IMR-90 (cell line): ENCODE results near the gene SEC24D. TPM values are rescaled to one million over a fixed set of nuclear protein-coding genes. Genes with fewer than 3 reads are reported as not detected.

Experiments used
- ATAC-seq: fragments of 200-7000 bp; cut with Tn5 transposase; 2 replicates; pipeline ENCODE4 v1.9.1; 2020; ENCODE audit warnings: low read depth, mild to moderate bottlenecking, moderate library complexity
- BruUV-seq: library from RNA; stranded (reverse); fragments of 400-500 nt; replicated peaks from 2 replicates; lab custom pipeline; 2021; lab: Mats Ljungman, UMichigan
- CTCF ChIA-PET: fragments of 300-600 bp; formaldehyde crosslinking; extraction: SDS; loops from one replicate; lab custom pipeline; 2021; ENCODE audit warnings: antibody characterized with exemption; lab: Yijun Ruan, JAX
- POLR2A ChIA-PET: fragments of 300-600 bp; sonication (Branson Sonifier 250); formaldehyde crosslinking; loops from one replicate; lab custom pipeline; 2022; ENCODE audit warnings: antibody characterized with exemption; ENCODE audit not compliant: unreplicated experiment; lab: Charles Lee
- DNase-seq: peaks from one replicate; pipeline ENCODE4 v3.0.0; 2013
- H2AFZ ChIP-seq: replicated peaks from 2 replicates; pipeline ENCODE3; 2013; ENCODE audit warnings: low read length, mild to moderate bottlenecking; ENCODE audit not compliant: poor library complexity
- H2AK5ac ChIP-seq: 2 replicates; pipeline ENCODE4 v1.6.1; 2013; ENCODE audit warnings: low read depth, low read length, inconsistent platforms
- H2AK9ac ChIP-seq: replicated peaks from 2 replicates; pipeline ENCODE3; 2013; ENCODE audit warnings: mild to moderate bottlenecking, low read depth, low read length, moderate library complexity; ENCODE audit not compliant: poor library complexity
- H2BK120ac ChIP-seq: 2 replicates; pipeline ENCODE4 v1.6.1; 2013; ENCODE audit warnings: low read depth, low read length, inconsistent platforms
- H2BK15ac ChIP-seq: 3 replicates; pipeline ENCODE4 v1.6.1; 2013; ENCODE audit warnings: low read depth, low read length, inconsistent platforms
- H2BK20ac ChIP-seq: 2 replicates; pipeline ENCODE4 v1.6.1; 2013; ENCODE audit warnings: low read depth, mild to moderate bottlenecking, inconsistent platforms, low read length, moderate library complexity
- H2BK5ac ChIP-seq: 2 replicates; pipeline ENCODE4 v1.6.1; 2013; ENCODE audit warnings: mild to moderate bottlenecking, low read depth, low read length, inconsistent platforms; ENCODE audit not compliant: poor library complexity, severe bottlenecking
- H3K14ac ChIP-seq: replicated peaks from 2 replicates; pipeline ENCODE4 v1.6.1; 2013; ENCODE audit warnings: low read depth, low read length, inconsistent platforms
- H3K18ac ChIP-seq: 2 replicates; pipeline ENCODE4 v1.6.1; 2013; ENCODE audit warnings: low read depth, low read length, control low read depth
- H3K23ac ChIP-seq: 2 replicates; pipeline ENCODE4 v1.6.1; 2013; ENCODE audit warnings: low read depth, low read length, inconsistent platforms
- H3K27ac ChIP-seq: 2 replicates; pipeline ENCODE4 v1.5.1; 2013; ENCODE audit warnings: mild to moderate bottlenecking, control low read depth, low read length; ENCODE audit not compliant: insufficient read depth
- H3K27me3 ChIP-seq: 2 replicates; pipeline ENCODE4 v1.6.1; 2013; ENCODE audit warnings: low read length; ENCODE audit not compliant: control insufficient read depth, insufficient read depth
- H3K36me3 ChIP-seq: 2 replicates; pipeline ENCODE4 v1.6.1; 2013; ENCODE audit warnings: low read length, mixed read lengths; ENCODE audit not compliant: control insufficient read depth, insufficient read depth
- H3K4ac ChIP-seq: 2 replicates; pipeline ENCODE4 v1.6.1; 2013; ENCODE audit warnings: low read depth, low read length, inconsistent platforms
- H3K4me1 ChIP-seq: 2 replicates; pipeline ENCODE4 v1.6.1; 2013; ENCODE audit warnings: low read length, mixed read lengths; ENCODE audit not compliant: control insufficient read depth, insufficient read depth
- H3K4me2 ChIP-seq: 2 replicates; pipeline ENCODE4 v1.6.1; 2013; ENCODE audit warnings: low read depth, mild to moderate bottlenecking, control low read depth, low read length, moderate library complexity
- H3K4me3 ChIP-seq: 2 replicates; pipeline ENCODE4 v1.5.1; 2013; ENCODE audit warnings: low read depth, mild to moderate bottlenecking, control low read depth, low read length, moderate library complexity; ENCODE audit not compliant: insufficient read depth
- H3K56ac ChIP-seq: 2 replicates; pipeline ENCODE4 v1.6.1; 2013; ENCODE audit warnings: low read length, inconsistent platforms; ENCODE audit not compliant: insufficient read depth; ENCODE audit errors: extremely low read depth
- H3K79me1 ChIP-seq, 2 experiments: 2 replicates each; pipeline ENCODE4 v1.6.1; 2013; ENCODE audit warnings: low read length in 2 of 2, inconsistent platforms in 1 of 2, low read depth in 1 of 2
- H3K9ac ChIP-seq: 2 replicates; pipeline ENCODE4 v1.6.1; 2013; ENCODE audit warnings: low read depth, low read length, control low read depth
- H3K9me1 ChIP-seq: 2 replicates; pipeline ENCODE4 v1.6.1; 2013; ENCODE audit warnings: low read length, inconsistent platforms; ENCODE audit not compliant: insufficient read depth
- H3K9me3 ChIP-seq: 2 replicates; pipeline ENCODE4 v1.6.1; 2013; ENCODE audit warnings: low read length; ENCODE audit not compliant: control insufficient read depth, insufficient read depth
- H4K20me1 ChIP-seq: 2 replicates; pipeline ENCODE4 v1.6.1; 2013; ENCODE audit warnings: low read length, inconsistent platforms; ENCODE audit not compliant: insufficient read depth
- H4K5ac ChIP-seq: 2 replicates; pipeline ENCODE4 v1.6.1; 2013; ENCODE audit warnings: mild to moderate bottlenecking, low read depth, low read length, control low read depth
- H4K8ac ChIP-seq, 2 experiments: 2 replicates each; pipeline ENCODE4 v1.6.1; 2013; ENCODE audit warnings: low read depth in 2 of 2, low read length in 2 of 2, control low read depth in 1 of 2, inconsistent platforms in 1 of 2
- H4K91ac ChIP-seq: 2 replicates; pipeline ENCODE4 v1.6.1; 2013; ENCODE audit warnings: low read depth, low read length, inconsistent platforms; ENCODE audit not compliant: insufficient read depth
- MXI1 ChIP-seq: IDR thresholded peaks from 2 replicates; pipeline ENCODE4 v1.6.1; 2012; ENCODE audit warnings: low read depth, mild to moderate bottlenecking, low read length, moderate library complexity, borderline replicate concordance
- WGBS, 2 experiments: methylation state at CpG; one replicate each; pipeline versions ENCODE4 v1.1.5 to v1.1.7; 2013; ENCODE audit warnings: missing lambda C conversion rate in 2 of 2; ENCODE audit not compliant: insufficient read length in 1 of 2; ENCODE audit errors: extremely low coverage in 2 of 2; 5-methylcytosine and 5-hydroxymethylcytosine counted together
- dilution Hi-C: fragments of 300-500 bp; cut with HindIII; formaldehyde crosslinking; loops from one replicate; pipeline ENCODE4 v1.14.3; 2018; ENCODE audit warnings: low sequenced_read_pairs; ENCODE audit not compliant: unreplicated experiment
- in situ Hi-C: fragments of 300-500 bp; cut with MboI; formaldehyde crosslinking; loops from 3 replicates; pipeline ENCODE4 v1.14.3; 2019; ENCODE audit warnings: low sequenced_read_pairs, inconsistent platforms, mixed read lengths
- intact Hi-C: fragments of 100-400 bp; cut with micrococcal nuclease; formaldehyde crosslinking; loops from 2 replicates; pipeline ENCODE4 v1.10.0; 2022
- polyA plus RNA-seq, 3 experiments: library from polyadenylated mRNA; depleted of rRNA; stranded (reverse); fragments of >200 nt; gene quantifications; 2 replicates each; pipeline ENCODE4 v1.2.3, GENCODE V29; 2012; ENCODE audit warnings: low replicate concordance in 1 of 3
- total RNA-seq: library from RNA; depleted of rRNA; stranded (reverse); fragments of >200 nt; gene quantifications from 2 replicates; pipeline ENCODE4 v1.2.3, GENCODE V29; 2012

SEC24D gene
- total and polyA plus RNA-seq, 2 of the 4 experiments (the other 2 are of a cell fraction) = 93.2 to 111 TPM

DNA sequence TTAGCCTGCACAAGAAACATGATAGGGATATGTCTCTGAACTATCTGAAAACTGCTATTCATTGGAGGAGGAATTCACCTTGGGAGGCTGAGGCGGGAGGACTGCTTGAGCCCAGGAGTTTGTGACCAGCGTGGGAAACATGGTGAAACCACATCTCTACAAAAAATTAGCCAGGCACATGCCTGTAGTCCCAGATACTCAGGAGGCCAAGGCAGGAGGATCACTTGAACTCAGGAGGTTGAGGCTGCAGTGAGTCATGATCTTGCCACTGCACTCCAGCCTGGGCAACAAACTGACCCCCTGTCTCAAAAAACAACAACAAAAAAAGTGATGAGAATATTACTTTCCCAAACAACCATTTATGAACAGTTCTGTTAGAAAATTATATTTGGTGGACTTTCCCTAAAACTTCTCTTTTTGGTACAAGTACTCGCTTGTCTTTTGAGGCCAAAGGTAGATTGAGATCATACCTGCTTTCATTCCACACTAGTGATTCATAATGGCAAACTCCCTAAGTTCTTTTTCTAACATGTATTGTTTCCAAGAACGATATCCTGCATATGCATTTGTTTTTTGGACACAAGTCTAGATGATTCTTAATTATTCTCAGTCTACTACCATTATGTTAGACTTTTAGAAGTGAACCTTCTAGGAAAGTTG lies 117.3 kb downstream of the SEC24D start:
- Histone ChIP-seq H3K18ac (no peak overlapping the region), H3K9me3 (no peaks in the 10 kb centered on the region), H2AK9ac (no peak overlapping the region), H2AK5ac (no peak overlapping the region), H4K20me1 (no peaks in the 10 kb centered on the region), H3K79me1 (peaks cover 3 to 6% of the 10 kb centered on the region in 2 experiments; a peak in 2 of 4 replicates), H3K56ac (no peak overlapping the region), H3K27me3 (no peaks in the 10 kb centered on the region), H3K4ac (no peak overlapping the region), H4K5ac (no peak overlapping the region), H2BK20ac (no peak overlapping the region), H3K4me1 (no peaks in the 10 kb centered on the region), H2BK120ac (no peak overlapping the region), H3K14ac (no peak overlapping the region), H3K4me2 (no peak overlapping the region), H2BK15ac (no peak overlapping the region), H3K9me1 (0 out of 2 replicates have a peak, but pooled peaks cover 4% of the 10 kb centered on the region), H3K27ac (no peak overlapping the region), H3K9ac (no peak overlapping the region), H3K23ac (no peak overlapping the region), H3K36me3 (peaks cover 18% of the 10 kb centered on the region), H2BK5ac (no peak overlapping the region), H3K4me3 (no peak overlapping the region), H4K91ac (no peak overlapping the region), H4K8ac (no peak overlapping the region), H2AFZ (no peak overlapping the region)
- BruUV-seq = no TSS peak
- no peak for ATAC-seq
- CTCF ChIA-PET = no interaction called here
- intact Hi-C loops = no loop called here
- POLR2A ChIA-PET = no interaction called here
- no peak for TF ChIP-seq MXI1
- dilution Hi-C loops = no loop called here
- DNase-seq = no peak
- WGBS, 2 experiments = 100% methylated on average over 1 of the region's 4 CpGs; no CpG with 5 or more reads in 1 of the 2 experiments
- in situ Hi-C loops = no loop called here
